Activated T-helper 2 cell treated with anti-CD3 and anti-CD28 coated beads, Interferon-gamma antibody, Interleukin-2, Interleukin-4, amounts not matched to agents 10 μg/mL and 5 μg/mL and 100 μg/mL, durations not matched to agents 14 hours and 24 hours and 36 hours (primary cell): ENCODE data around the gene EIF3L. TPM values are rescaled to one million over a fixed set of nuclear protein-coding genes. Genes with fewer than 3 reads are reported as not detected.

Source experiments
- DNase-seq: peaks from one replicate; pipeline ENCODE4 v3.0.0; 2021; ENCODE audit warnings: low spot score
- H3K27ac Mint-ChIP-seq: one replicate; pipeline ENCODE4 v1.8.0; 2021; ENCODE audit warnings: mixed read lengths
- H3K27me3 Mint-ChIP-seq: one replicate; pipeline ENCODE4 v1.8.0; 2021; ENCODE audit warnings: low read depth, mixed read lengths
- H3K36me3 Mint-ChIP-seq: one replicate; pipeline ENCODE4 v1.8.0; 2021; ENCODE audit warnings: low read depth, mixed read lengths
- H3K4me1 Mint-ChIP-seq: one replicate; pipeline ENCODE4 v1.8.0; 2021; ENCODE audit warnings: low read depth, mixed read lengths
- H3K4me3 Mint-ChIP-seq: one replicate; pipeline ENCODE4 v1.8.0; 2021; ENCODE audit warnings: low read depth, mild to moderate bottlenecking, moderate library complexity, mixed read lengths
- H3K9me3 Mint-ChIP-seq: one replicate; pipeline ENCODE4 v1.8.0; 2021; ENCODE audit warnings: mixed read lengths
- intact Hi-C: fragments of 100-400 bp; cut with micrococcal nuclease; formaldehyde crosslinking; loops from one replicate; pipeline ENCODE4 v1.15.1; 2023
- total RNA-seq: library from RNA; stranded (reverse); gene quantifications from 2 replicates; pipeline ENCODE4 v1.2.3, GENCODE V29; 2022

Gene EIF3L
- total RNA-seq, 1 donor from 2014 or later, result 480 TPM

GRCh38 chr22:37887584-37888378 is 38.6 kb downstream of the EIF3L start:
- no peak overlapping the region for H3K4me3 Mint-ChIP-seq
- H3K36me3 Mint-ChIP-seq, result peaks cover 55% of the 10 kb centered on the region
- peaks cover 1% of the 10 kb centered on the region for H3K4me1 Mint-ChIP-seq
- intact Hi-C loops, result no loop called here
- H3K27me3 Mint-ChIP-seq, result no peaks in the 10 kb centered on the region
- H3K9me3 Mint-ChIP-seq, result no peaks in the 10 kb centered on the region
- no peak overlapping the region for H3K27ac Mint-ChIP-seq
- DNase-seq, result no peak

- H3K27me3 Mint-ChIP-seq, result no peaks in the 10 kb centered on the region
- no peak overlapping the region for H3K4me3 Mint-ChIP-seq
- no peaks in the 10 kb centered on the region for H3K9me3 Mint-ChIP-seq
- intact Hi-C loops, result no loop called here
- H3K4me1 Mint-ChIP-seq, result peaks cover 14% of the 10 kb centered on the region
- no peak overlapping the region for H3K27ac Mint-ChIP-seq
- H3K36me3 Mint-ChIP-seq, result peaks cover 38% of the 10 kb centered on the region
- no peak for DNase-seq
Observed at GRCh38 chr22:37891926-37892325, 42.7 kb downstream of the EIF3L start.

DNA sequence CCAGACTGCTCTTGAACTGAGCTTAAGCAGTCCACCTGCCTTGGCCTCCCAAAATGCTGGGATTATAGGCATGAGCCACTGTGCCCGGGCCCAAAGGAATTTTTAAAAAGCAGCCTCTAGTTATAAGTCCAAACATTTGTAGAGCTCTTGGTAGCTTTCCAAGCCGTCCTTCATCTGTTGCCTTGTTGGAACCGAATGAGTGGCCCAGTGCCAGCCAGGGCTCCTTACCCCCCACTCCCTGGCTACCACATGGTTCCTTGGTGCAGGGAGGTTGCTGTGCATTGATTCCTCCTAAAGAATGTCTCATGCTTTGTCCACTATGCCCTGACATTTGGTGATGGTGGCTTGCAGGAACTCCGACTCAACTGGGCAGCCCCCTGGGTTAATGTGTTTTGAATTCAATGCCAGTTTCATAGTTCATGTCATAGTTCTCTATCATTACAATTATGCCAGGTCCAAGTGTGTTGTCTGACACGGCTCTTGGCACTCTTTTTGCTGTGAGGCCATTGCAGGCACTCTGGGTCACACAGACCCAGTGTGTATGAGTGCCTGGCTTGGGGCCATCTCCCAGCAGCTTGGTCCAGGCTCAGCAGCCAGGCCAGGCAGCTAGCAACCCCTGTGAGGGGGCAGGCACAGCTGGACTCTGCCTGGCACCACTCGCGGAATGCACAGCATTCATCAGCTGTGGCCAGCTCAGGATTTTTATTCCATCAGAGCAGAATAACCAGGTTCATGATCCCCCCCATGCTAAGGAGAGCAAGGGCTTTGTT is 43.5 kb downstream of the EIF3L start:
- DNase-seq, result no peak
- intact Hi-C loops, result no loop called here
- Mint-ChIP-seq H3K4me1 (peaks cover 16% of the 10 kb centered on the region), H3K4me3 (no peak overlapping the region), H3K9me3 (no peaks in the 10 kb centered on the region), H3K36me3 (peaks cover 32% of the 10 kb centered on the region), H3K27me3 (no peaks in the 10 kb centered on the region), H3K27ac (no peak overlapping the region)

DNA sequence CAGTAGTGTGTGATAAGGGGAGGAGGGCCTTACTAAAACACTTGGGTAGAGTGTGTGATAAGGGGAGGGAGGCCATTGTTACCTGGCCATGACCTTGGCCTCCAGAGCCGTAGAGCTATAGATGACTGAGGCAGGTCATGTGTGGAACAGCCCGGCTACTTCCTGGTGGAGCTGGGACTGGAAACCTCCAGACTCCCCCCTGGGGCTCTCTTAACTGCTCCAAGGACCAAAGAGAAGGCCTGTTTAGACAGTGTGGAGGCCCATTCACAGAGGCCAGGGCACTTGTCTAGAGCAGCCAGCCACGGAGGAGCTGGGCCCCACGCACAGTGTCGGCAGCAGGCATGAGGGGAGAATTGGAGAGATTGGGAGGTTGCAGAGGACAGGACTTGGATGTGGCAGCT is 44.4 kb downstream of the EIF3L start:
- peak overlapping the region; percentile 54 for H3K27ac Mint-ChIP-seq
- peaks cover 16% of the 10 kb centered on the region for H3K4me1 Mint-ChIP-seq
- H3K27me3 Mint-ChIP-seq, result no peaks in the 10 kb centered on the region
- no peaks in the 10 kb centered on the region for H3K9me3 Mint-ChIP-seq
- H3K4me3 Mint-ChIP-seq, result no peak overlapping the region
- intact Hi-C loops, result no loop called here
- peaks cover 24% of the 10 kb centered on the region for H3K36me3 Mint-ChIP-seq
- DNase-seq, result no peak

GRCh38 chr22:37894939-37895670 is 45.9 kb downstream of the EIF3L start:
- Mint-ChIP-seq H3K4me1 (peaks cover 16% of the 10 kb centered on the region), H3K9me3 (no peaks in the 10 kb centered on the region), H3K27ac (peak overlapping the region; percentile 51), H3K4me3 (no peak overlapping the region), H3K36me3 (peaks cover 12% of the 10 kb centered on the region), H3K27me3 (no peaks in the 10 kb centered on the region)
- intact Hi-C loops, result loop anchor here (5.0 kb wide), 1 partner anchor 53 kb away; the partner anchor contains the start of gene ANKRD54
- no peak for DNase-seq

GRCh38 chr22:37896181-37896592 is 47.0 kb downstream of the EIF3L start:
- peak overlapping the region; percentile 15 for H3K4me3 Mint-ChIP-seq
- H3K36me3 Mint-ChIP-seq, result peaks cover 9% of the 10 kb centered on the region
- DNase-seq, result peak; percentile 42
- intact Hi-C loops, result loop anchor here (5.0 kb wide), 1 partner anchor 54 kb away; the partner anchor contains the start of gene ANKRD54
- H3K9me3 Mint-ChIP-seq, result no peaks in the 10 kb centered on the region
- no peaks in the 10 kb centered on the region for H3K27me3 Mint-ChIP-seq
- peaks cover 16% of the 10 kb centered on the region for H3K4me1 Mint-ChIP-seq
- peak overlapping the region; percentile 89 for H3K27ac Mint-ChIP-seq

GRCh38 chr22:37896939-37897338 is 47.7 kb downstream of the EIF3L start:
- Mint-ChIP-seq H3K4me1 (peaks cover 16% of the 10 kb centered on the region), H3K4me3 (no peak overlapping the region), H3K9me3 (no peaks in the 10 kb centered on the region), H3K27ac (peak overlapping the region; percentile 89), H3K36me3 (peaks cover 1% of the 10 kb centered on the region), H3K27me3 (no peaks in the 10 kb centered on the region)
- intact Hi-C loops, result loop anchor here (5.0 kb wide), 1 partner anchor 55 kb away; the partner anchor contains the start of gene ANKRD54
- no peak for DNase-seq

DNA sequence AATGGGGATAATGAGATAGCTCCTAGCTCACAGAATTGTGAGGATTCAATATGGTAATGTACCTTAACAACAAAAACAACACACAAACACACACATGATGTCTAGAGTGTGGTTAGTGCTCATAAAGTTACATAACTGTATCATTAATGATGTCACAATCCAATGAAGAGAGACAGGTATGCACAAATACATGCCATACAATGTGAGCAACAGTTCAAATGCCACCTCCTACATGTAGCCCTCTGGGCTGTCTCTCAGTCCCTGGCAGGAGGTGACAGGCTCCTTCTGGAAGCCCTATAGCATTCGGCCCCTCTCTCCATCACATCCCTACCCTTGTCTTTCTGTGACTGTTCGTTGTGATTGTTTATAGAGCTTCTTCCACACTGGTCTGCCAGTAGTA is 48.6 kb downstream of the EIF3L start:
- peaks cover 16% of the 10 kb centered on the region for H3K4me1 Mint-ChIP-seq
- H3K27me3 Mint-ChIP-seq, result no peaks in the 10 kb centered on the region
- DNase-seq, result no peak
- H3K9me3 Mint-ChIP-seq, result no peaks in the 10 kb centered on the region
- no peaks in the 10 kb centered on the region for H3K36me3 Mint-ChIP-seq
- intact Hi-C loops, result loop anchor here (5.0 kb wide), 1 partner anchor 56 kb away; the partner anchor contains the start of gene ANKRD54
- H3K4me3 Mint-ChIP-seq, result no peak overlapping the region
- H3K27ac Mint-ChIP-seq, result no peak overlapping the region

DNA sequence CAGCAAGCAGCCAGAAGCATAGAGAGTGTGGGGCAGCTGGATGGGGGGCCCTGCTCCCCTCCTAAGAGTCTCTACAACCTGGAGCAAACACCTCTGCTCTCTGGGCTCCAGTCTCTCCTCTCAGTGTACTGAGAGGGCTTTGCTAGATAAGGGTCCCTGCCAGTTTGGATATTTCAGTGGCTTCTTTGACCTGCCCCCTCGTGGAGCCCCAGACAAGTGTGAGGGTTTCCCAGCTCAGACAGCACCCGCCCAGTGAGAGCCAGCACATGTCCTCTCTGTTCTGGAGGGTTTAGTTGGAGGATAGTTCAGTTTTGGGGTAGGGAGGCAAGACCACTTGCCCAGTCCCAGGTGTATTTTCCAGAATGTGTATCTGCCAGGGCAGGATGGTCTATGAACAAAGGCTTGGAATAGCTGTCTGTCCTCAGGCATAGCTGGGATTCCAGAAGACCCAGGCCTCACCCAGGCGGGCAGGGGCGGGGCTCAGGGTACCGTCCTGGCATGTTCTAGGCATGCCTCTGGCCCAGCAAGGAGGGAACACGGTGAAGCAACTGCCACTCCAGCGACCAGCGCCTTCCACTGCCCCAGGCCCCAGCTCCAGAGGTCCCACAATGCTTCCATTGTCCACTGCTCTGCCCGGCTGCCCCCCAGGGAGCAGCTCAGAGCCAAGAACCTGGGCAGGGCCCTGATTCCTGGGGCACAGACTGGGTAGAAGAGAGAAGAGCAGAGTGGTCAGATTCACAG is 49.4 kb downstream of the EIF3L start:
- DNase-seq, result no peak
- Mint-ChIP-seq H3K9me3 (no peaks in the 10 kb centered on the region), H3K36me3 (no peaks in the 10 kb centered on the region), H3K4me1 (peaks cover 16% of the 10 kb centered on the region), H3K4me3 (no peak overlapping the region), H3K27ac (no peak overlapping the region), H3K27me3 (no peaks in the 10 kb centered on the region)
- intact Hi-C loops, result loop anchor here (5.0 kb wide), 1 partner anchor 56 kb away; the partner anchor contains the start of gene ANKRD54

GRCh38 chr22:37904572-37905533 is 55.6 kb downstream of the EIF3L start:
- Mint-ChIP-seq H3K27me3 (no peaks in the 10 kb centered on the region), H3K4me3 (peak overlapping the region; percentile 77), H3K36me3 (no peaks in the 10 kb centered on the region), H3K9me3 (no peaks in the 10 kb centered on the region), H3K27ac (peak overlapping the region; percentile 77), H3K4me1 (peaks cover 22% of the 10 kb centered on the region)
- intact Hi-C loops, result no loop called here
- no peak for DNase-seq
